Loucy (cell line): ENCODE measurements around the gene MYOD1.

Source experiments
- H2AFZ ChIP-seq: fragments of 200-600 bp; sonication (generic); 2 replicates; pipeline ENCODE4 v1.6.0; 2016; ENCODE audit warnings: antibody characterized with exemption, mild to moderate bottlenecking, low read length, moderate library complexity
- H3F3A ChIP-seq: fragments of 200-600 bp; 2 replicates; pipeline ENCODE4 v1.6.0; 2016; ENCODE audit warnings: antibody characterized with exemption, low read depth, mild to moderate bottlenecking
- H3K27me3 ChIP-seq: fragments of 200-600 bp; sonication (generic); 2 replicates; pipeline ENCODE4 v1.6.1; 2014; ENCODE audit warnings: low read length, mild to moderate bottlenecking; ENCODE audit not compliant: insufficient read depth, poor library complexity, severe bottlenecking
- H3K36me3 ChIP-seq: fragments of 200-600 bp; sonication (generic); 2 replicates; pipeline ENCODE4 v1.6.1; 2016; ENCODE audit warnings: low read length; ENCODE audit not compliant: insufficient read depth
- H3K4me1 ChIP-seq: fragments of 200-600 bp; sonication (generic); 2 replicates; pipeline ENCODE4 v1.5.1; 2014; ENCODE audit warnings: low read length, mild to moderate bottlenecking; ENCODE audit not compliant: insufficient read depth, poor library complexity, severe bottlenecking
- H3K4me2 ChIP-seq: fragments of 200-600 bp; sonication (generic); 2 replicates; pipeline ENCODE4 v1.6.0; 2014; ENCODE audit warnings: antibody characterized with exemption, low read length, low read depth, mild to moderate bottlenecking; ENCODE audit not compliant: poor library complexity, severe bottlenecking
- H3K4me3 ChIP-seq: fragments of 200-600 bp; sonication (generic); 2 replicates; pipeline ENCODE4 v1.5.1; 2014; ENCODE audit warnings: low read length, mild to moderate bottlenecking, mixed read lengths; ENCODE audit not compliant: poor library complexity, severe bottlenecking
- H3K79me2 ChIP-seq: fragments of 200-600 bp; sonication (generic); 2 replicates; pipeline ENCODE4 v1.6.1; 2014; ENCODE audit warnings: low read length; ENCODE audit not compliant: insufficient read depth
- H3K9ac ChIP-seq: fragments of 200-600 bp; sonication (generic); 2 replicates; pipeline ENCODE4 v1.6.0; 2014; ENCODE audit warnings: mild to moderate bottlenecking, low read depth, low read length, moderate library complexity; ENCODE audit not compliant: poor library complexity, severe bottlenecking
- H3K9me2 ChIP-seq: fragments of 200-600 bp; sonication (generic); replicated peaks from 2 replicates; pipeline ENCODE4 v1.6.1; 2016; ENCODE audit warnings: low read depth, low read length, mixed read lengths
- H3K9me3 ChIP-seq: fragments of 200-600 bp; sonication (generic); 2 replicates; pipeline ENCODE4 v1.6.1; 2014; ENCODE audit warnings: mild to moderate bottlenecking, antibody characterized with exemption, low read length, low read depth; ENCODE audit not compliant: insufficient read depth
- H4K20me1 ChIP-seq: fragments of 200-600 bp; sonication (generic); 2 replicates; pipeline ENCODE4 v1.6.0; 2014; ENCODE audit warnings: antibody characterized with exemption, low read length, mild to moderate bottlenecking; ENCODE audit not compliant: insufficient read depth, poor library complexity, severe bottlenecking
- CTCF ChIP-seq: fragments of 200-600 bp; sonication (generic); conservative IDR thresholded peaks from 2 replicates; pipeline ENCODE4 v1.5.1; 2014; ENCODE audit warnings: mild to moderate bottlenecking, antibody characterized with exemption, low read length
- EZH2phosphoT487 ChIP-seq: fragments of 200-600 bp; IDR thresholded peaks from 2 replicates; pipeline ENCODE4 v1.6.1; 2018; ENCODE audit warnings: antibody characterized with exemption, mild to moderate bottlenecking, moderate library complexity, borderline replicate concordance

MYOD1 gene

GRCh38 chr11:17746096-17746495 lies 26.7 kb downstream of the MYOD1 start:
- Histone ChIP-seq H3K36me3 (no peaks in the 10 kb centered on the region), H3K79me2 (no peaks in the 10 kb centered on the region), H3K4me1 (no peaks in the 10 kb centered on the region)

GRCh38 chr11:17747131-17747955 lies 28.0 kb downstream of the MYOD1 start:
- TF ChIP-seq EZH2phosphoT487 = no peak
- TF ChIP-seq CTCF = no peak

More at GRCh38 chr11:17746096-17746495, 26.7 kb downstream of the MYOD1 start:
- Histone ChIP-seq H2AFZ (no peak overlapping the region), H3K9me2 (no peaks in the 10 kb centered on the region), H3K9me3 (no peaks in the 10 kb centered on the region), H3K27me3 (no peaks in the 10 kb centered on the region), H3K4me3 (no peak overlapping the region), H3K9ac (no peak overlapping the region), H3F3A (no peaks in the 10 kb centered on the region), H3K4me2 (no peak overlapping the region), H4K20me1 (no peaks in the 10 kb centered on the region)
- TF ChIP-seq EZH2phosphoT487 (no peak), CTCF (no peak)

GRCh38 chr11:17748044-17748443 lies 28.7 kb downstream of the MYOD1 start:
- Histone ChIP-seq H3F3A (no peaks in the 10 kb centered on the region), H3K4me3 (no peak overlapping the region), H3K79me2 (no peaks in the 10 kb centered on the region), H3K4me1 (no peaks in the 10 kb centered on the region), H4K20me1 (no peaks in the 10 kb centered on the region), H3K27me3 (no peaks in the 10 kb centered on the region), H3K36me3 (no peaks in the 10 kb centered on the region), H3K4me2 (no peak overlapping the region), H2AFZ (no peak overlapping the region), H3K9ac (no peak overlapping the region), H3K9me3 (no peaks in the 10 kb centered on the region), H3K9me2 (no peaks in the 10 kb centered on the region)
- no peak for TF ChIP-seq CTCF

More at GRCh38 chr11:17747131-17747955, 28.0 kb downstream of the MYOD1 start:
- no peaks in the 10 kb centered on the region for H3K27me3 ChIP-seq
- H2AFZ ChIP-seq = no peak overlapping the region
- no peaks in the 10 kb centered on the region for H3K36me3 ChIP-seq
- H3K4me3 ChIP-seq = no peak overlapping the region
- no peaks in the 10 kb centered on the region for H4K20me1 ChIP-seq
- no peaks in the 10 kb centered on the region for H3K4me1 ChIP-seq
- H3K79me2 ChIP-seq = no peaks in the 10 kb centered on the region
- no peaks in the 10 kb centered on the region for H3K9me2 ChIP-seq
- no peaks in the 10 kb centered on the region for H3F3A ChIP-seq
- H3K4me2 ChIP-seq = no peak overlapping the region
- no peak overlapping the region for H3K9ac ChIP-seq
- no peaks in the 10 kb centered on the region for H3K9me3 ChIP-seq
